Loucy (cell line): ENCODE data around the gene SYNE3.

ENCODE experiments used
- H2AFZ ChIP-seq: fragments of 200-600 bp; sonication (generic); 2 replicates; pipeline ENCODE4 v1.6.0; 2016; ENCODE audit warnings: antibody characterized with exemption, mild to moderate bottlenecking, low read length, moderate library complexity
- H3F3A ChIP-seq: fragments of 200-600 bp; 2 replicates; pipeline ENCODE4 v1.6.0; 2016; ENCODE audit warnings: antibody characterized with exemption, low read depth, mild to moderate bottlenecking
- H3K27me3 ChIP-seq: fragments of 200-600 bp; sonication (generic); 2 replicates; pipeline ENCODE4 v1.6.1; 2014; ENCODE audit warnings: low read length, mild to moderate bottlenecking; ENCODE audit not compliant: insufficient read depth, poor library complexity, severe bottlenecking
- H3K36me3 ChIP-seq: fragments of 200-600 bp; sonication (generic); 2 replicates; pipeline ENCODE4 v1.6.1; 2016; ENCODE audit warnings: low read length; ENCODE audit not compliant: insufficient read depth
- H3K4me1 ChIP-seq: fragments of 200-600 bp; sonication (generic); 2 replicates; pipeline ENCODE4 v1.5.1; 2014; ENCODE audit warnings: low read length, mild to moderate bottlenecking; ENCODE audit not compliant: insufficient read depth, poor library complexity, severe bottlenecking
- H3K4me2 ChIP-seq: fragments of 200-600 bp; sonication (generic); 2 replicates; pipeline ENCODE4 v1.6.0; 2014; ENCODE audit warnings: antibody characterized with exemption, low read length, low read depth, mild to moderate bottlenecking; ENCODE audit not compliant: poor library complexity, severe bottlenecking
- H3K4me3 ChIP-seq: fragments of 200-600 bp; sonication (generic); 2 replicates; pipeline ENCODE4 v1.5.1; 2014; ENCODE audit warnings: low read length, mild to moderate bottlenecking, mixed read lengths; ENCODE audit not compliant: poor library complexity, severe bottlenecking
- H3K79me2 ChIP-seq: fragments of 200-600 bp; sonication (generic); 2 replicates; pipeline ENCODE4 v1.6.1; 2014; ENCODE audit warnings: low read length; ENCODE audit not compliant: insufficient read depth
- H3K9ac ChIP-seq: fragments of 200-600 bp; sonication (generic); 2 replicates; pipeline ENCODE4 v1.6.0; 2014; ENCODE audit warnings: mild to moderate bottlenecking, low read depth, low read length, moderate library complexity; ENCODE audit not compliant: poor library complexity, severe bottlenecking
- H3K9me2 ChIP-seq: fragments of 200-600 bp; sonication (generic); replicated peaks from 2 replicates; pipeline ENCODE4 v1.6.1; 2016; ENCODE audit warnings: low read depth, low read length, mixed read lengths
- H3K9me3 ChIP-seq: fragments of 200-600 bp; sonication (generic); 2 replicates; pipeline ENCODE4 v1.6.1; 2014; ENCODE audit warnings: mild to moderate bottlenecking, antibody characterized with exemption, low read length, low read depth; ENCODE audit not compliant: insufficient read depth
- H4K20me1 ChIP-seq: fragments of 200-600 bp; sonication (generic); 2 replicates; pipeline ENCODE4 v1.6.0; 2014; ENCODE audit warnings: antibody characterized with exemption, low read length, mild to moderate bottlenecking; ENCODE audit not compliant: insufficient read depth, poor library complexity, severe bottlenecking
- CTCF ChIP-seq: fragments of 200-600 bp; sonication (generic); conservative IDR thresholded peaks from 2 replicates; pipeline ENCODE4 v1.5.1; 2014; ENCODE audit warnings: mild to moderate bottlenecking, antibody characterized with exemption, low read length
- EZH2phosphoT487 ChIP-seq: fragments of 200-600 bp; IDR thresholded peaks from 2 replicates; pipeline ENCODE4 v1.6.1; 2018; ENCODE audit warnings: antibody characterized with exemption, mild to moderate bottlenecking, moderate library complexity, borderline replicate concordance

The SYNE3 gene

GRCh38 chr14:95499354-95499750 lies 17.1 kb downstream of the SYNE3 start:
- no peak overlapping the region for H3K4me3 ChIP-seq
- no peak overlapping the region for H3K4me2 ChIP-seq
- H3K9me3 ChIP-seq = no peaks in the 10 kb centered on the region
- no peak overlapping the region for H2AFZ ChIP-seq
- no peak overlapping the region for H3K9ac ChIP-seq
- no peaks in the 10 kb centered on the region for H3F3A ChIP-seq
- peaks cover 19% of the 10 kb centered on the region for H3K4me1 ChIP-seq
- no peaks in the 10 kb centered on the region for H3K36me3 ChIP-seq
- H3K27me3 ChIP-seq = no peaks in the 10 kb centered on the region
- TF ChIP-seq CTCF = no peak
- TF ChIP-seq EZH2phosphoT487 = no peak
- H3K9me2 ChIP-seq = no peaks in the 10 kb centered on the region
- no peaks in the 10 kb centered on the region for H4K20me1 ChIP-seq
- H3K79me2 ChIP-seq = no peaks in the 10 kb centered on the region

GRCh38 chr14:95498622-95499353 lies 17.7 kb downstream of the SYNE3 start:
- H3K36me3 ChIP-seq = no peaks in the 10 kb centered on the region
- TF ChIP-seq CTCF (no peak), EZH2phosphoT487 (no peak)

GRCh38 chr14:95497561-95498011 lies 18.9 kb downstream of the SYNE3 start:
- Histone ChIP-seq H3K4me2 (no peak overlapping the region), H3K79me2 (no peaks in the 10 kb centered on the region)

More at GRCh38 chr14:95498622-95499353, 17.7 kb downstream of the SYNE3 start:
- Histone ChIP-seq H2AFZ (no peak overlapping the region), H3K4me2 (no peak overlapping the region), H3K27me3 (no peaks in the 10 kb centered on the region), H3K9me3 (no peaks in the 10 kb centered on the region), H3K79me2 (no peaks in the 10 kb centered on the region), H3K9ac (no peak overlapping the region), H3K4me1 (peaks cover 19% of the 10 kb centered on the region), H3K4me3 (no peak overlapping the region), H3K9me2 (no peaks in the 10 kb centered on the region), H3F3A (no peaks in the 10 kb centered on the region), H4K20me1 (no peaks in the 10 kb centered on the region)

More at GRCh38 chr14:95497561-95498011, 18.9 kb downstream of the SYNE3 start:
- Histone ChIP-seq H3K27me3 (no peaks in the 10 kb centered on the region), H4K20me1 (no peaks in the 10 kb centered on the region), H3F3A (no peaks in the 10 kb centered on the region), H3K4me1 (peaks cover 19% of the 10 kb centered on the region), H3K9me2 (no peaks in the 10 kb centered on the region), H3K4me3 (no peak overlapping the region), H2AFZ (no peak overlapping the region), H3K9ac (no peak overlapping the region), H3K36me3 (no peaks in the 10 kb centered on the region), H3K9me3 (no peaks in the 10 kb centered on the region)
- TF ChIP-seq CTCF = no peak
- no peak for TF ChIP-seq EZH2phosphoT487
